Rectal smooth muscle tissue (tissue), 1 donor: Measurements from ENCODE around the gene IL11.
"Not testable (repeated sequence)": the region's sequence is repeated elsewhere in the genome, so short reads cannot be mapped to it uniquely, and the experiment has no call there.

Experiments used
- H3K27ac ChIP-seq: one replicate; pipeline ENCODE4 v1.7.0; 2013; ENCODE audit warnings: low read depth, low read length, inconsistent platforms
- H3K27me3 ChIP-seq: one replicate; pipeline ENCODE4 v1.7.0; 2013; ENCODE audit warnings: low read length; ENCODE audit not compliant: control insufficient read depth, insufficient read depth
- H3K36me3 ChIP-seq: one replicate; pipeline ENCODE4 v1.7.0; 2013; ENCODE audit warnings: low read length; ENCODE audit not compliant: control insufficient read depth, insufficient read depth
- H3K4me1 ChIP-seq: one replicate; pipeline ENCODE4 v1.7.0; 2013; ENCODE audit warnings: low read length; ENCODE audit not compliant: control insufficient read depth, insufficient read depth
- H3K4me3 ChIP-seq: one replicate; pipeline ENCODE4 v1.7.0; 2013; ENCODE audit warnings: low read length
- H3K9ac ChIP-seq: one replicate; pipeline ENCODE4 v1.7.0; 2013; ENCODE audit warnings: low read length

The IL11 gene

GRCh38 chr19:55339889-55340783 lies 30.1 kb downstream of the IL11 start:
- H3K9ac ChIP-seq = peak overlapping the region; percentile 96
- H3K27ac ChIP-seq = peak overlapping the region; percentile 84
- H3K36me3 ChIP-seq = peaks cover 10% of the 10 kb centered on the region
- H3K4me3 ChIP-seq = peak overlapping the region; percentile 92
- H3K4me1 ChIP-seq = peaks cover 2% of the 10 kb centered on the region
- no peaks in the 10 kb centered on the region for H3K27me3 ChIP-seq

DNA sequence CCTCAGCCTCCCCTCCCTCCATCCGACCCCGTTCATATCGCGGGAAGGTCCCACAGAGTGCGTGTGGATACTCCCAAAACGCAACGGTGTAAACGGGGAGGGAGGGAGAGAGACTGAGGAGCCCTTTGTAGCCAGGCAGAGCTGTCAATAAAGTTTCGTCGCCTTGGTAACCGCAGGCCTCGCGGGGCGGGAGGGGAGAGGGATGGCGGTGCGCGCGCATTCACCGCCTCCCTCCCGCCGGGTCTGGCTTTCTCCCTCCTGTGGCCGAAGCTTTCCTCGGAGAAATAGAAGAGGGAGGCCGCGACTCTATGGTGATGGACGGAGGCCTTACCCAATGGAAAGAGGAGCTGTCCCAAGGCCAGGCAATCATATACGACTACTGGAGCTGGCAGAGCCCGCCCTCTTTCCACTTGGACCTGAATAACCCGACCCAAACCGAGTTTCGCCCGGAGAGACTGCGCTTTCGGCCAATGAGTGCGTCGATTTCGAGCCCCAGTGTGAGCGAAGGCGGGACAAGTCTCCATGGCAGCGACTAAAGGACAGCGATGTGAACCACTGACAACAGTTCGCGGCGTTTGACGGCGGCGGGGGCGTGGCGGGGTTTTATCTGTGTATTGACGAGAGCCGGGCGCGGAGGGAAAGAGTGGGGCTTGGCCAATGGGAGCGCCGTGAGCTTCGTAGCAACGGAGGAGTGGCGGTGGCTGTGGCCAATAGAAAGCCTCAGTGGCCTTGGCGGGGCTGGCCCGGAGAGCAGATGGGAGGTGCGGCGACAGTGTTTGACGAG lies 31.0 kb downstream of the IL11 start, which contains the start of gene KMT5C:
TSS of gene KMT5C (plus strand) at position 772 of the 784 bp plus-strand sequence. CDS start 2,061 bp downstream, outside the sequence.
- H3K4me3 ChIP-seq = peak within 1 kb of the TSS; percentile 92
- peaks cover 2% of the 10 kb centered on the region for H3K4me1 ChIP-seq
- peaks cover 10% of the 10 kb centered on the region for H3K36me3 ChIP-seq
- peak within 1 kb of the TSS; percentile 96 for H3K9ac ChIP-seq
- H3K27ac ChIP-seq = peak within 1 kb of the TSS; percentile 95
- no peaks in the 10 kb centered on the region for H3K27me3 ChIP-seq

DNA sequence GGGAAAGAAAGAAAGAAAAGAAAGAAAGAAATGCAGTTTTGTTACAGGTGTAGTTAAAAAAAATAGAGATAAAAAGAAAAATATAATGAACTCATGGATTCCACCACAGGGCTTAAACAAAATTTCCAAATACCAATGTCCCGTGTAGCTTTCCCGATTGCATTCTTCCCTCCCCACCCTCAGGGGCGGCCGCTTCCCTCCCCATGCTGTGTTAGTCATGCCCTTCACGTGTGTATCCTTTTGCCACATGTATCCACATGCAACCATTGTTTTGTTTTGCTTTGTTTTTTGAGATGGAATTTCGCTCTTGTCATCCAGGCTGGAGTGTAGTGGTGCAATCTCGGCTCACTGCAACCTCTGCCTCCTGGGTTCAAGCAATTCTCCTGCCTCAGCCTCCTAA lies 34.2 kb downstream of the IL11 start:
- Histone ChIP-seq H3K27ac (no peak overlapping the region), H3K4me1 (peaks cover 2% of the 10 kb centered on the region), H3K9ac (no peak overlapping the region), H3K36me3 (no peaks in the 10 kb centered on the region), H3K4me3 (no peak overlapping the region), H3K27me3 (no peaks in the 10 kb centered on the region)

DNA sequence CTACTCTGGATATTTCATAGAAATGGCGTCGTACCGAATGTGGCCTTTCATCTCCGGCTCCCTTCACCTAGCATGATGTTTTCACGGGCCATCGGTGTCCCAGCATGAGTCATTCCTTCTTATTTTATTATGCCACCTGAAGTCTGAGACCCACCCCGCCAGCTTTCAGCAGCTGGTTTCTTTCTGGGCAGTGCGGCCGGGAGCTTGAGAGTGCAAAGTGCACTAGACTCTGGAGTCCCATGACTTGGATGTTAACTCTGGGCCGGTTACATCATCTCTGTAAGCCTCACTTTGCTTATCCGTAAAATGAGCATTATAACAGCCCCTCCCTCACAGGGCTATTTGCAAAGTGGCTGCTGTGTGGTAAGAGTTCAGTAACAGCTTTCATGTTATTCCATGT lies 36.4 kb downstream of the IL11 start:
- H3K36me3 ChIP-seq = no peaks in the 10 kb centered on the region
- H3K27ac ChIP-seq = no peak overlapping the region
- no peak overlapping the region for H3K9ac ChIP-seq
- no peak overlapping the region for H3K4me3 ChIP-seq
- H3K27me3 ChIP-seq = no peaks in the 10 kb centered on the region
- peaks cover 2% of the 10 kb centered on the region for H3K4me1 ChIP-seq

DNA sequence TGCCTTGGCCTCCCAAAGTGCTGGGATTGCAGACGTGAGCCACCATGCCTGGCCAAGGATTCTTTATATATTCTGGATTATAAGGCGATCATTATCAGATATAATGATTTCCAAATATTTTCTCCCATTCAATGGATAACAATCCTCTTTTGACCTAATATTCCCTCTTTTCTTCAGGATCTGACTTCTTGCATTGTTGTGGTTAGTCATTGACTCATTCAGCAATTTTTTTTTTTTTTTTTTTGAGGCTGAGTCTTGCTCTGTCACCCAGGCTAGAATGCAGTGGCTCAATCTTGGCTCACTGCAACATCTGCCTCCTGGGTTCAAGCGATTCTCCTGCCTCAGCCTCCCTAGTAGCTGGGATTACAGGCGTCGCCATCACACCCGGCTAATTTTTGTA lies 40.5 kb downstream of the IL11 start:
- H3K36me3 ChIP-seq, H3K9ac ChIP-seq, H3K4me1 ChIP-seq, H3K27me3 ChIP-seq, H3K27ac ChIP-seq, H3K4me3 ChIP-seq: not testable (repeated sequence)

DNA sequence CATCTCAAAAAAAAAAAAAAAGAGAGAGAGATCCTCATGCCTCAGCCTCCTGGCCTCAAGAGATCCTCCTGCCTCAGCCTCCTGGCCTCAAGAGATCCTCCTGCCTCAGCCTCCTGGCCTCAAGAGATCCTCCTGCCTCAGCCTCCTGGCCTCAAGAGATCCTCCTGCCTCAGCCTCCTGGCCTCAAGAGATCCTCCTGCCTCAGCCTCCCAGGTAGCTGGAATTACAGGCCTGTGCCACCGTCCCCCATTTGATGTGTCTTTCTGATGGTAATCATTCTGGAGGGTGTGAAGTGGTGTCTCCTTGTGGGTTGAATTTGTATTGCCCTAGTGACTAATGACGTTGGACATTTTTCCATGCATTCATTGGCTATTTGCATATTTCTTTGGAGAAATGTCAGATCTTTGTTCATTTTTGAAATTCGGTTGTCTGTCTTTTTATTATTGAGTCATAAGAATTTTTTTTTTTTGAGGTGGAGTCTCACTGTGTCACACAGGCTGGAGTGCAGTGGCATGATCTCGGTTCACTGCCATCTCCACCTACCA lies 41.4 kb downstream of the IL11 start:
- not testable (repeated sequence) for H3K27ac ChIP-seq, H3K36me3 ChIP-seq, H3K4me3 ChIP-seq, H3K9ac ChIP-seq, H3K4me1 ChIP-seq, H3K27me3 ChIP-seq

GRCh38 chr19:55325172-55325571 lies 45.1 kb downstream of the IL11 start, which contains the start of gene TMEM150B:
Gene TMEM150B, minus strand, starts transcription at chr19:55325341. Its CDS starts 4,305 bp downstream, at chr19:55321036.
- Histone ChIP-seq H3K27ac (no peak within 1 kb of the TSS), H3K36me3 (no peaks in the 10 kb centered on the region), H3K27me3 (peaks cover 4% of the 10 kb centered on the region), H3K9ac (no peak within 1 kb of the TSS), H3K4me1 (no peaks in the 10 kb centered on the region), H3K4me3 (no peak within 1 kb of the TSS)

- Histone ChIP-seq H3K27ac (no peak overlapping the region), H3K9ac (no peak overlapping the region), H3K27me3 (peaks cover 4% of the 10 kb centered on the region), H3K4me1 (no peaks in the 10 kb centered on the region), H3K36me3 (no peaks in the 10 kb centered on the region), H3K4me3 (no peak overlapping the region)
Observed at GRCh38 chr19:55324662-55325061, 45.6 kb downstream of the IL11 start.

DNA sequence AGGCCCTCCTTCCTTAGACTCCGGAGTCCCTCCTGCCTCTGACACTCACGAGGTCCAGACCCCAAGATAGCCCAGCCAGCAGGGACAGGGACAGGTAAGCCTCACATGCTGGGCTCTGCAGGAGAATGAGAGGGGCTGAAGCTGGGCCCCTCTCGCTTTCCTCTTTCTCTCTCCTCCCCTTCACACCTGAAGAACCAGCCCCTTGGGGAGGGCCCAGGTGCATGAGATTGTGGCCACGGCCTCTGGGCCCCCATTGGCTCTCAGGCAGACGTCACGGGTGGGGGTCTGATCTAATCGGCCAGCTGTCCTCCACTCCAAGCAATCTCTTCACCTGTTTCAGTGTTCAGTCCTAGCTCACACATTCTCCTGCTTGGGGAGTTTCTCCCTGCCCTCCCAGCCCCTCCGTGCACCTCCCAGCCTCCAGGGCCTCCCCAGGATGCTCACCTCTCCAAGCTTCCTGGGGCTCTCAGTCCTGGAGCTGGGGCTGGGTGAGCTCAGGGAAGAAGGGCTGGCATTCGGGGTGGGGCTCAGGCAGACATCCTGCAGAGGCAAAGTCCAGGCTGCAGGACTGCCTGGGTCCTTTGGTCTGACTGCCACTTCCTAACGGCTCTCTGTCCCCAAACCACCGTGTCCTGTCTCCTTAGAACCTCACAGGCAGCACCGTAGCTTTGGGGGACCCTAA lies 47.9 kb downstream of the IL11 start:
- no peaks in the 10 kb centered on the region for H3K4me1 ChIP-seq
- H3K27me3 ChIP-seq = peaks cover 4% of the 10 kb centered on the region
- no peaks in the 10 kb centered on the region for H3K36me3 ChIP-seq
- no peak overlapping the region for H3K27ac ChIP-seq
- no peak overlapping the region for H3K4me3 ChIP-seq
- no peak overlapping the region for H3K9ac ChIP-seq

DNA sequence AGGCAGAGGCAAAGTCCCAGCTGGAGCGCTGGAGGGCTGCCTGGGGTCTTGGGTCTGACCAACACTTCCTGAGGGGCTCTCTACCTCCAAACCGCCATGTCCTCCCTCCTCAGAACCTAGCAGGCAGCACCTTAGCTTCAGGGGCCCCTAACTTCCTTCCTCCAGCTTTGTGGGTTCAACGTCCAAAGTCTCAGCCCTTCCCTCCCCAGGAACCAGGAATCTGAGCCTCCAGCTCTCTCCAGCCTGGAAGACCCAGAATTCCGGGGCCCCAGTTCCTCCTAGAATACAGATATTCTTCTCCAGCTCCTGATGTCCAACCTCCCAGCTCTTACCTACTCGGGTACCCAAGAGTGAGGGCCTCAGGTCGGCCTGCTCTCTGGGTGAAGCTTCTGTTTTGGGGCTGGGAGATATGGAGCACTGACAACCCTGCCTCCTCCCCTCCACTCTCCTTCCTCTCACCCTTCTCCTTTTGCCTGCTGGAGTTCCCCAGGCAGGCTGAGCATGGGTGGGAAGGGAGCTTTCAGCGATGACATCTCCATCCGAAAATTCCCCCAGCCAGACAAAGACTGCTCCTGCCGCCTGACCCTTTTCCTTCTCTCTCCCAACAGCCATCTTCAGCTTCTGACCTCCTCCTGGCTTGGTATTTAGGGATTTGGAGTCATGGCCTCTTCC lies 48.7 kb downstream of the IL11 start:
- H3K4me3 ChIP-seq = no peak overlapping the region
- H3K9ac ChIP-seq = no peak overlapping the region
- H3K4me1 ChIP-seq = no peaks in the 10 kb centered on the region
- no peaks in the 10 kb centered on the region for H3K36me3 ChIP-seq
- no peak overlapping the region for H3K27ac ChIP-seq
- H3K27me3 ChIP-seq = peaks cover 4% of the 10 kb centered on the region

DNA sequence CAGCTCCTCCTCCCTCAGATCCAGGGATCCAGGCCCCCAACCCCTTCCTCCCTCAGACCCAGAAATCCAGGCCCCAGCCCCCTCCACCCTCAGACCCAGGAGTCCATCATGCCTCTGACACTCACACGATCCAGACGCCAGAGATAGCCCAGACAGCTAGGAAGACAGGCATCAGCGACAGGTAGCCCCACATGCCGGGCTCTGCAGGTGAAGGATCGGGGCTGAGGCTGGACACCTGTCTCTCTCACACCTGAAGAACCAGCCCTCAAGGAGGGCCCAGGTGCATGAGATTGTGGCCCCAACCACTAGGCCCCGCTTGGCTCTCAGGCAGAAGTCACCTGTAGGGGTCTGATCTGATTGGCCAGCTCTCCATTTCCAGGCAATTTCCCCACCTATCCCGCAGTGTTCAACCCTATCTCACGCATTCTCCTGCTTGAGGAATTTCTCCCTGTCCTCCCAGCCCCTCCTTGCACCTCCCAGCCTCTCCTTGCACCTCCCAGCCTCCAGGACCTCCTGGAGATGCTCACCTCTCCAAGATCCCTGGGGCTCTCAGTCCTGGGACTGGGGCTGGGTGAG lies 49.3 kb downstream of the IL11 start:
- Histone ChIP-seq H3K4me3 (no peak overlapping the region), H3K9ac (no peak overlapping the region), H3K27me3 (peaks cover 4% of the 10 kb centered on the region), H3K36me3 (no peaks in the 10 kb centered on the region), H3K4me1 (no peaks in the 10 kb centered on the region), H3K27ac (no peak overlapping the region)
